Stimulated activated CD8-positive, alpha-beta memory T cell treated with anti-CD3 and anti-CD28 coated beads, Interleukin-15, amount 100 ng/mL, for 24 hours (primary cell): Measurements from ENCODE around the gene POU2F1.

Source experiments
- DNase-seq: peaks from one replicate; pipeline ENCODE4 v3.0.0-alpha.2; 2020; ENCODE audit warnings: low read depth

Gene POU2F1

GRCh38 chr1:167442142-167442848 lies 221.6 kb downstream of the POU2F1 start:
- peak; percentile 53 for DNase-seq

GRCh38 chr1:167442854-167443565 lies 222.3 kb downstream of the POU2F1 start:
- no peak for DNase-seq

- no peak for DNase-seq
These were observed 223.1 kb downstream of the POU2F1 start for GRCh38 chr1:167443757-167444156.

DNA sequence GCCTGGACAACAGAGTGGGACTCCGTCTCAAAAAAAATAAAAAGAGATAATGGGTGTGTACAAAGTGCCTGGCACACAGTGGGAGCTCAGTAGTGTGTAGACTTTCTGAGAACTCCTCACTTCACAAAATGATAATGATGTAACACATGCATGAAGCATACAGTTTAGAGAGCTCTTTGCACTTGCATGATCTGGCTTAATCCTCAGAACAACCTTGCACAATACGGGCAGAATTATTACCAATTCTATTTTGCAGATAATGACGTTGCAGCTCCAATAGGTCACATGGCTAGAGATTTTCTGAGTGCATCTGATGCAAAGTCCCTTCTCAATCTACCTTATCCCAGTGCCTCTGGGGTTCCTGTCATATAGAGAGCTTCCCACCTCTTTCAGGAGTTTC lies 226.3 kb downstream of the POU2F1 start:
- DNase-seq: no peak

DNA sequence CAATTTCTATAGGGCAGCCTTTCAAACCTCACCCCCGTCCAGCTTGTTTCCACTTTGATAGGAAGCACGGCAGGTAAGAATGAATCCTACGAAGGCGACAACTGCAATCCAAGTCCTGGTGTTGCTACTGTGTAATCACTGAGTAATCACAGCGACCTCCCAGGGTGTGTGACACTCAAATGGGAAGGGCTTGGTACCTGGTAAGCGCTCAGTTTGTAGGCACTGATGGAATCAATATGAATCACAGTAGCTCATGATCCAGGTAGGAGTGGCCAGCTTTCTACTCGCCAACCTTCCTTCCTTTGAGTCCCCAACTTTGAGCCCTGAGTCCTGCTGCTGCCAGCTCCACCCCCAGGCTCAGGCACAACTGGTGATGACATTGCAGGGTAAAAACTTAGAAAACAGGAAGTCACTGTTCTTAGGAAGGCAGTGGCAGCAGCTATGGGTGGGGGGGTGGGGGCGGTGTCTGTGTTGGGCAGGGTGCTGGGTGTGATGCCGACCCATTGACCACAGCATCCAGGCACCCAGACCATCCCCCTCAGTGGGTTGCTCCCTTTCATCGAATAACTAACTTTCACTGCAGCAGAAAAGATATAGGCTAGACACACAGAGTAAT lies 226.9 kb downstream of the POU2F1 start:
- no peak for DNase-seq

- DNase-seq: no peak
These were observed 230.2 kb downstream of the POU2F1 start for GRCh38 chr1:167450843-167451242.

DNA sequence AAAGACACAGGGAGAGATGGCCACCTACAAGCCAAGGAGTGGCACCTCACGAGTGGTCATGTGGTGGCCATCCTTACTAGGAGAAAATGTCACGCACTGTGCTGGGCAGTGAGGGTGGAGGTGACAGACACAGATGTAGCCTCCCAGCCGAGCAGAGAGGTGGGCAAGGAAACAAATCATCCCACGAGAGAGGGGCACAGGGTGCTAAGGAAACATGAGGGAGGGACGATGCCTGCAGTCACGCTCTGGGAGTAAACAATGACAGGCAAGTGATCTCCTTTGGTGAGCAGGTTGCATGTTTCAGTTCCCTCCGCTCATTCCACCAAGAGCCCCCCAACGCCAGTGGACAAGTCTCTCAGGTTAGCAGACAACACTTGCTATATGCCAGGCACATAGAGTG lies 231.8 kb downstream of the POU2F1 start:
- no peak for DNase-seq

GRCh38 chr1:167453123-167453522 lies 232.4 kb downstream of the POU2F1 start:
- DNase-seq: no peak

GRCh38 chr1:167454304-167454893 lies 233.7 kb downstream of the POU2F1 start:
- DNase-seq: no peak

GRCh38 chr1:167454894-167455785 lies 234.5 kb downstream of the POU2F1 start:
- DNase-seq: peak; percentile 50

- DNase-seq: no peak
These were observed 235.2 kb downstream of the POU2F1 start for GRCh38 chr1:167455786-167456446.

DNA sequence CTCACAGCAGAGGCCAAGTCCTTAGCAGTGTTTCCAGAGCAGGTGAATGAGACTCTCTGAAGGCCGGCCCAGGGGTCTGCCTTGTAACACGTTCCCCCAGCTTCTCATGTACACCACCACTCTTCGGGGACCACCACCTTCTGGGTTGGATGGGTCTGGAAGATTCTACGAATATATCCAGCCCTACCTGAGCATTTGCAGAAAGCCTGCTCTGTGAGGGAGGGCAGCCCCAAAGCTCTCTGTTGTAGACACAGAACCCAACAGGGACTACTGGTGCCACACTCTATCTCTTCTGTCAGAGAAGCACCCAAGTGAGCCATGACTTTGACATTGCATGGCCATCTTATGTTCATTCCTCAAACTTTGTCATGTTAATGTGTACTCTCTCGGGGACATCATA lies 235.8 kb downstream of the POU2F1 start:
- no peak for DNase-seq

- DNase-seq: no peak
These were observed 236.2 kb downstream of the POU2F1 start for GRCh38 chr1:167456926-167457325.

- no peak for DNase-seq
These were observed 237.4 kb downstream of the POU2F1 start for GRCh38 chr1:167457936-167458584.

DNA sequence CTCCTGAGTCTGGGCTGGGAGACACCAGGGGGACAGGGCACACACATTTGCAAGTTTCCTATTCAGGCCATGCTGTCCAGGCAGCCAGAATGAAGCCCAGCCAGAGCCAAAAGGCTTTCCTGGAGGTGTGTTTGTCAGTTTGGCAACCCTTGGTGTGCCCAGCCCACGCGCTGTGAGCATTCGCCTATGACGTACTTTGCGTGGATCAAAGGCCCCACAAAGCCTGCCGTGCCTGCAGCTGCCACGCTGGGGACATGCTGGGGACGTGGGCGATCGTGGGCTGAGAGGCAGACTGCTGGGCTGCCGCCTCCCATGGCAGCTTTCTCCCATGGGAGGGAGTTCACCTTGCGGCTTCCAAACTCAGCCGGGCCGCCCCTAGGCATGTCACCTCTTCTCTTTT lies 240.2 kb downstream of the POU2F1 start:
- no peak for DNase-seq

GRCh38 chr1:167462341-167462740 lies 241.7 kb downstream of the POU2F1 start:
- DNase-seq: no peak

DNA sequence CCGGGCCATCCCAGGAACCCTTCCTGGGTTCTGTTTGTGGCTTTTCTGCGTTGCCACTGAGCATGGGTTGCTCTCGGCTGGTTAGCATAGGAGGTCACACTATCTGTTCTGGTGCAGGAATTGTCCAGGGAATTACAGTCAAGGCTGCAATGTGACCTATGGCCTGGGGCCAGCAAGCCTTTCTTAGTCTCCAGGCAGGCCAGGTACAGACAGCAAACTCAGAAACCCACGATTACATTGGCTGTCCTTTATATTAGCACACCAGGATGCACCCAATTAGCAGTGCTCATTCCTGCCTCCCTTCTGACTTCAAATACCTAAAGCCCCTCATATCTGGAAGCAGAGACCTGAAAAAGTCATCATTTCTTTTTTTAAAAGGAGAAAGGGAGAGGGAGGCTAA lies 242.4 kb downstream of the POU2F1 start:
- no peak for DNase-seq

- DNase-seq: no peak
These were observed 243.3 kb downstream of the POU2F1 start for GRCh38 chr1:167463875-167464575.

DNA sequence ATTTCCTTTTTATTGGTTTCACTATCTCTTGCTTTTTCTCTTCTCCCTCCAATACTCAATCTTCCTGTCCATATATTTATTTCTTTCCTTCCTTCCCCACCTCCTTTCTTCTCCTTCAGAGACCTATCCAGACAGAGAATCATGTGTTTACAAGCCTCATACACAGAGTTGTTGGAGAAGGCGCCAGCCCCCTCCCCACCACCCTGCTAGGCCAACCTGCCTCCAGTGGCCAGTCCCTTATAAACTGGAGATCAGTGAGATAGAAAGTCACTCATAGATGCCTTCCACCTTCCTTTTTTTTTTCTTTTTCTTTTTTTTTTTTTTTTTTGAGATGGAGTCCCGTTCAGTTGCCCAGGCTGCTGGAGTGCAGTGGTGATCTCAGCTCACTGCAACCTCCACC lies 244.3 kb downstream of the POU2F1 start:
- DNase-seq: no peak

- no peak for DNase-seq
These were observed 245.1 kb downstream of the POU2F1 start for GRCh38 chr1:167465743-167466142.
